HepG2 (cell line): ENCODE measurements around the gene FRRS1. TPM values are rescaled to one million over a fixed set of nuclear protein-coding genes. Genes with fewer than 3 reads are reported as not detected.

Experiments
- ATAC-seq: fragments of 200-7000 bp; cut with Tn5 transposase; 3 replicates; pipeline ENCODE4 v1.9.1; 2020; ENCODE audit warnings: mild to moderate bottlenecking, moderate library complexity
- BruUV-seq: library from RNA; stranded (reverse); fragments of 400-500 nt; replicated peaks from 2 replicates; lab custom pipeline; 2021; lab: Mats Ljungman, UMichigan
- CTCF ChIA-PET: fragments of 300-600 bp; formaldehyde crosslinking; extraction: SDS; loops from one replicate; lab custom pipeline; 2021; ENCODE audit warnings: low total read pairs, inconsistent platforms, low intra/inter-chr PET ratio; lab: Yijun Ruan, JAX
- POLR2A ChIA-PET: fragments of 350-600 bp; sonication (Branson Sonifier 250); formaldehyde crosslinking; loops from one replicate; lab custom pipeline; 2020; ENCODE audit warnings: antibody characterized with exemption, inconsistent platforms; lab: Yijun Ruan, JAX
- DNase-seq: peaks from one replicate; pipeline ENCODE4 v3.0.0-alpha.2; 2015; ENCODE audit warnings: low spot score
- FAIRE-seq: peaks from 3 replicates; lab custom pipeline; 2011; peaks lifted over from hg19 to GRCh38; lab: Jason Lieb, UNC
- H2AFZ ChIP-seq: one replicate; pipeline ENCODE4 v1.6.1; 2011; ENCODE audit warnings: low read length, inconsistent platforms
- H3K27ac ChIP-seq: fragments of 300-600 bp; 3 replicates; pipeline ENCODE4 v1.8.0; 2011; ENCODE audit warnings: mixed run types, mild to moderate bottlenecking, mixed read lengths, low read length, inconsistent platforms; ENCODE audit not compliant: insufficient read depth; ENCODE audit errors: extremely low read length
- H3K27me3 ChIP-seq, 2 experiments: fragments of 200-600 bp in 1 of 2; 2 replicates in 1 of 2; 3 replicates in 1 of 2; pipeline versions ENCODE4 v1.6.0 to v1.8.0; 2011; ENCODE audit warnings: low read length in 2 of 2, mild to moderate bottlenecking in 2 of 2, moderate library complexity in 2 of 2, inconsistent platforms in 1 of 2; ENCODE audit not compliant: insufficient read depth in 2 of 2, control insufficient read depth in 1 of 2
- H3K36me3 ChIP-seq, 2 experiments: fragments of 200-600 bp in 1 of 2; replicated peaks in 1 of 2; 2 replicates in 1 of 2; 3 replicates in 1 of 2; pipeline versions ENCODE4 v1.5.1 to v1.8.0; 2011; ENCODE audit warnings: low read length in 2 of 2, inconsistent platforms in 1 of 2; ENCODE audit not compliant: insufficient read depth in 2 of 2, control insufficient read depth in 1 of 2
- H3K4me1 ChIP-seq: 2 replicates; pipeline ENCODE4 v1.5.1; 2012; ENCODE audit warnings: low read length, inconsistent platforms; ENCODE audit not compliant: insufficient read depth
- H3K4me2 ChIP-seq: 2 replicates; pipeline ENCODE4 v1.6.0; 2011; ENCODE audit warnings: low read depth, low read length, inconsistent platforms
- H3K4me3 ChIP-seq, 3 experiments: fragments of 200-600 bp in 1 of 3; sonication (generic), shearing (Covaris generic) in 1 of 3; replicated peaks in 1 of 3; 2 replicates each; pipeline ENCODE4 v1.5.1; 2011 to 2016; ENCODE audit warnings: low read length in 3 of 3, inconsistent platforms in 2 of 3, low read depth in 2 of 3, mild to moderate bottlenecking in 2 of 3, control low read depth in 1 of 3, mixed read lengths in 1 of 3; ENCODE audit not compliant: insufficient read depth in 1 of 3
- H3K79me2 ChIP-seq: one replicate; pipeline ENCODE4 v1.6.1; 2011; ENCODE audit warnings: low read length, inconsistent platforms; ENCODE audit not compliant: insufficient read depth
- H3K9ac ChIP-seq: 2 replicates; pipeline ENCODE4 v1.6.0; 2011; ENCODE audit warnings: mild to moderate bottlenecking, low read depth, low read length, inconsistent platforms; ENCODE audit not compliant: insufficient read depth
- H3K9me3 ChIP-seq: 2 replicates; pipeline ENCODE4 v1.5.1; 2012; ENCODE audit warnings: mild to moderate bottlenecking, low read length
- H4K20me1 ChIP-seq: 2 replicates; pipeline ENCODE4 v1.6.0; 2011; ENCODE audit warnings: inconsistent platforms, mild to moderate bottlenecking, low read length, moderate library complexity; ENCODE audit not compliant: insufficient read depth
- HNRNPH1 ChIP-seq: fragments of 200-400 bp; formaldehyde crosslinking; optimal IDR thresholded peaks from 2 replicates; pipeline ENCODE3; 2017; ENCODE audit warnings: mild to moderate bottlenecking, low read depth, low read length
- NR1H2 ChIP-seq: sonication (generic); formaldehyde crosslinking; IDR thresholded peaks from 2 replicates; pipeline ENCODE4 v1.8.1; 2022; ENCODE audit warnings: low read depth, missing genetic modification reagents, borderline replicate concordance
- RAD21 ChIP-seq: fragments of 450-650 bp; formaldehyde crosslinking; IDR thresholded peaks from 2 replicates; pipeline ENCODE4 v1.5.0; 2020; ENCODE audit warnings: mild to moderate bottlenecking
- ZNF44 ChIP-seq: sonication (generic); formaldehyde crosslinking; IDR thresholded peaks from 2 replicates; pipeline ENCODE4 v1.5.1; 2020; ENCODE audit warnings: mild to moderate bottlenecking, missing genetic modification reagents
- ZZZ3 ChIP-seq: sonication (generic); formaldehyde crosslinking; IDR thresholded peaks from 2 replicates; pipeline ENCODE4 v1.4.0; 2020; ENCODE audit warnings: missing genetic modification reagents, mild to moderate bottlenecking, borderline replicate concordance
- in situ Hi-C: cut with HindIII; loops from 2 replicates; pipeline ENCODE4 v1.10.0; 2017; ENCODE audit warnings: low pct_unique_long_range_greater_than_20kb; ENCODE audit not compliant: extremely low pct_ligation_motif_present
- intact Hi-C: fragments of 100-400 bp; cut with micrococcal nuclease; formaldehyde crosslinking; loops from one replicate; pipeline ENCODE4 v1.10.0; 2022; ENCODE audit not compliant: unreplicated experiment
- polyA plus RNA-seq, 8 experiments: library from polyadenylated mRNA; depleted of rRNA in 3 of 8; stranded (reverse) in 7 of 8; unstranded in 1 of 8; fragments of >200 nt; fragmentation: Illumina TruSeq in 4 of 8; extraction: Trizol in 4 of 8; gene quantifications; 2 replicates each; pipeline versions ENCODE4 v1.2.1 to v1.2.3, GENCODE V29; 2011 to 2016; ENCODE audit warnings: low read depth in 4 of 8, missing spikeins in 1 of 8, mixed read lengths in 1 of 8; ENCODE audit not compliant: insufficient read depth in 1 of 8
- total RNA-seq, 5 experiments: library from RNA; depleted of rRNA; stranded (reverse); fragments of >200 nt; fragmentation: Illumina TruSeq; extraction: Trizol; gene quantifications; 2 replicates each; pipeline ENCODE4 v1.2.3, GENCODE V29; 2016; ENCODE audit warnings: low read depth in 1 of 5
- TF ChIP-seq, protein P1 (sequence below): IDR thresholded peaks from 2 replicates; pipeline ENCODE4 v1.6.1; 2016
- TF ChIP-seq, protein P2 (sequence below): sonication (generic); formaldehyde crosslinking; IDR thresholded peaks from 2 replicates; pipeline ENCODE4 v1.4.0; 2020; ENCODE audit warnings: missing genetic modification reagents
- TF ChIP-seq, protein P3 (sequence below), 2 experiments: fragments of 450-650 bp in 1 of 2; sonication (generic) in 1 of 2; formaldehyde crosslinking; IDR thresholded peaks; 2 replicates each; pipeline versions ENCODE4 v1.5.0 to v1.8.0; 2020 to 2022; ENCODE audit warnings: mild to moderate bottlenecking in 1 of 2, missing genetic modification reagents in 1 of 2
- TF ChIP-seq, protein P4 (sequence below): sonication (generic); formaldehyde crosslinking; IDR thresholded peaks from 2 replicates; pipeline ENCODE4 v1.4.0; 2020; ENCODE audit warnings: missing genetic modification reagents

FRRS1 gene
- total and polyA plus RNA-seq, 2 of the 13 experiments (the other 11 are each of a cell fraction or from before 2014, with no cell fraction given), result 22.6 to 23.4 TPM

- peak; percentile 76 for TF ChIP-seq RAD21
- TF ChIP-seq, all 625 proteins: peak for 5
Measured at GRCh38 chr1:99707535-99708142, 58.8 kb downstream of the FRRS1 start (continued).

DNA sequence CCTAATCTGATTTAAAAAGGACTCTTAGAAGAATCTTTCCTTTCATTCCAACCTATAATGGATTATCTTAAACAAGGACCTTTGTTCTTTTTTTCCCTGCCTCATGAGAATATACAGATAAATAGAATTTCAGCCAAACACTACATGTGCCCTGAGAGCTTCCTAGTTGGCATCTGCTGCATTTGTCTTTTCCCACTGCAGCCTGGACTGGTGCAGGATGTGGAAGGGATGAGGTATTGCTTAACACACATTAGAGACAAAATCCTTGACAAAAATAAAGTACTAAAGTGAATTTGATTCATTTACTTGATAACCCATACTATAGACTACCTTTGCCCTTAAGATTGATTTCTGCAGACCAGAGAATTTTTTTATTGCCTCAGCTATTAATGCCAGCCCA is 61.0 kb downstream of the FRRS1 start:
- Histone ChIP-seq H3K4me3 (no peak overlapping the region), H3K27ac (no peak overlapping the region), H3K36me3 (peaks cover 2 to 11% of the 10 kb centered on the region in 2 experiments; a peak in 3 of 5 replicates), H3K27me3 (no peaks in the 10 kb centered on the region), H3K4me2 (no peak overlapping the region), H3K4me1 (no peaks in the 10 kb centered on the region), H4K20me1 (no peaks in the 10 kb centered on the region), H2AFZ (no peak overlapping the region), H3K9ac (no peak overlapping the region), H3K79me2 (no peaks in the 10 kb centered on the region), H3K9me3 (no peaks in the 10 kb centered on the region)
- FAIRE-seq, result no peak
- intact Hi-C loops, result no loop called here
- TF ChIP-seq, protein P1, sequence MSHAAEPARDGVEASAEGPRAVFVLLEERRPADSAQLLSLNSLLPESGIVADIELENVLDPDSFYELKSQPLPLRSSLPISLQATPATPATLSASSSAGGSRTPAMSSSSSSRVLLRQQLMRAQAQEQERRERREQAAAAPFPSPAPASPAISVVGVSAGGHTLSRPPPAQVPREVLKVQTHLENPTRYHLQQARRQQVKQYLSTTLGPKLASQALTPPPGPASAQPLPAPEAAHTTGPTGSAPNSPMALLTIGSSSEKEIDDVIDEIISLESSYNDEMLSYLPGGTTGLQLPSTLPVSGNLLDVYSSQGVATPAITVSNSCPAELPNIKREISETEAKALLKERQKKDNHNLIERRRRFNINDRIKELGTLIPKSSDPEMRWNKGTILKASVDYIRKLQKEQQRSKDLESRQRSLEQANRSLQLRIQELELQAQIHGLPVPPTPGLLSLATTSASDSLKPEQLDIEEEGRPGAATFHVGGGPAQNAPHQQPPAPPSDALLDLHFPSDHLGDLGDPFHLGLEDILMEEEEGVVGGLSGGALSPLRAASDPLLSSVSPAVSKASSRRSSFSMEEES, result no peak
- TF ChIP-seq, protein P2, sequence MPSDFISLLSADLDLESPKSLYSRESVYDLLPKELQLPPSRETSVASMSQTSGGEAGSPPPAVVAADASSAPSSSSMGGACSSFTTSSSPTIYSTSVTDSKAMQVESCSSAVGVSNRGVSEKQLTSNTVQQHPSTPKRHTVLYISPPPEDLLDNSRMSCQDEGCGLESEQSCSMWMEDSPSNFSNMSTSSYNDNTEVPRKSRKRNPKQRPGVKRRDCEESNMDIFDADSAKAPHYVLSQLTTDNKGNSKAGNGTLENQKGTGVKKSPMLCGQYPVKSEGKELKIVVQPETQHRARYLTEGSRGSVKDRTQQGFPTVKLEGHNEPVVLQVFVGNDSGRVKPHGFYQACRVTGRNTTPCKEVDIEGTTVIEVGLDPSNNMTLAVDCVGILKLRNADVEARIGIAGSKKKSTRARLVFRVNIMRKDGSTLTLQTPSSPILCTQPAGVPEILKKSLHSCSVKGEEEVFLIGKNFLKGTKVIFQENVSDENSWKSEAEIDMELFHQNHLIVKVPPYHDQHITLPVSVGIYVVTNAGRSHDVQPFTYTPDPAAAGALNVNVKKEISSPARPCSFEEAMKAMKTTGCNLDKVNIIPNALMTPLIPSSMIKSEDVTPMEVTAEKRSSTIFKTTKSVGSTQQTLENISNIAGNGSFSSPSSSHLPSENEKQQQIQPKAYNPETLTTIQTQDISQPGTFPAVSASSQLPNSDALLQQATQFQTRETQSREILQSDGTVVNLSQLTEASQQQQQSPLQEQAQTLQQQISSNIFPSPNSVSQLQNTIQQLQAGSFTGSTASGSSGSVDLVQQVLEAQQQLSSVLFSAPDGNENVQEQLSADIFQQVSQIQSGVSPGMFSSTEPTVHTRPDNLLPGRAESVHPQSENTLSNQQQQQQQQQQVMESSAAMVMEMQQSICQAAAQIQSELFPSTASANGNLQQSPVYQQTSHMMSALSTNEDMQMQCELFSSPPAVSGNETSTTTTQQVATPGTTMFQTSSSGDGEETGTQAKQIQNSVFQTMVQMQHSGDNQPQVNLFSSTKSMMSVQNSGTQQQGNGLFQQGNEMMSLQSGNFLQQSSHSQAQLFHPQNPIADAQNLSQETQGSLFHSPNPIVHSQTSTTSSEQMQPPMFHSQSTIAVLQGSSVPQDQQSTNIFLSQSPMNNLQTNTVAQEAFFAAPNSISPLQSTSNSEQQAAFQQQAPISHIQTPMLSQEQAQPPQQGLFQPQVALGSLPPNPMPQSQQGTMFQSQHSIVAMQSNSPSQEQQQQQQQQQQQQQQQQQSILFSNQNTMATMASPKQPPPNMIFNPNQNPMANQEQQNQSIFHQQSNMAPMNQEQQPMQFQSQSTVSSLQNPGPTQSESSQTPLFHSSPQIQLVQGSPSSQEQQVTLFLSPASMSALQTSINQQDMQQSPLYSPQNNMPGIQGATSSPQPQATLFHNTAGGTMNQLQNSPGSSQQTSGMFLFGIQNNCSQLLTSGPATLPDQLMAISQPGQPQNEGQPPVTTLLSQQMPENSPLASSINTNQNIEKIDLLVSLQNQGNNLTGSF (CRISPR knock-in tag), result no peak
- TF ChIP-seq, protein P3, sequence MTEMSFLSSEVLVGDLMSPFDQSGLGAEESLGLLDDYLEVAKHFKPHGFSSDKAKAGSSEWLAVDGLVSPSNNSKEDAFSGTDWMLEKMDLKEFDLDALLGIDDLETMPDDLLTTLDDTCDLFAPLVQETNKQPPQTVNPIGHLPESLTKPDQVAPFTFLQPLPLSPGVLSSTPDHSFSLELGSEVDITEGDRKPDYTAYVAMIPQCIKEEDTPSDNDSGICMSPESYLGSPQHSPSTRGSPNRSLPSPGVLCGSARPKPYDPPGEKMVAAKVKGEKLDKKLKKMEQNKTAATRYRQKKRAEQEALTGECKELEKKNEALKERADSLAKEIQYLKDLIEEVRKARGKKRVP (CRISPR knock-in tag; IDR thresholded peaks at IDR 0.05), result no peak
- TF ChIP-seq HNRNPH1 (no peak), ZNF44 (no peak), NR1H2 (CRISPR knock-in tag) (no peak), ZZZ3 (CRISPR knock-in tag) (no peak)
- TF ChIP-seq, protein P4, sequence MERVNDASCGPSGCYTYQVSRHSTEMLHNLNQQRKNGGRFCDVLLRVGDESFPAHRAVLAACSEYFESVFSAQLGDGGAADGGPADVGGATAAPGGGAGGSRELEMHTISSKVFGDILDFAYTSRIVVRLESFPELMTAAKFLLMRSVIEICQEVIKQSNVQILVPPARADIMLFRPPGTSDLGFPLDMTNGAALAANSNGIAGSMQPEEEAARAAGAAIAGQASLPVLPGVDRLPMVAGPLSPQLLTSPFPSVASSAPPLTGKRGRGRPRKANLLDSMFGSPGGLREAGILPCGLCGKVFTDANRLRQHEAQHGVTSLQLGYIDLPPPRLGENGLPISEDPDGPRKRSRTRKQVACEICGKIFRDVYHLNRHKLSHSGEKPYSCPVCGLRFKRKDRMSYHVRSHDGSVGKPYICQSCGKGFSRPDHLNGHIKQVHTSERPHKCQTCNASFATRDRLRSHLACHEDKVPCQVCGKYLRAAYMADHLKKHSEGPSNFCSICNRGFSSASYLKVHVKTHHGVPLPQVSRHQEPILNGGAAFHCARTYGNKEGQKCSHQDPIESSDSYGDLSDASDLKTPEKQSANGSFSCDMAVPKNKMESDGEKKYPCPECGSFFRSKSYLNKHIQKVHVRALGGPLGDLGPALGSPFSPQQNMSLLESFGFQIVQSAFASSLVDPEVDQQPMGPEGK (CRISPR knock-in tag), result no peak
- no peak for DNase-seq
- POLR2A ChIA-PET, result no interaction called here
- BruUV-seq, result no TSS peak
- CTCF ChIA-PET, result no interaction called here
- in situ Hi-C loops, result loop anchor here (10.0 to 25.0 kb wide), 3 partner anchors 381 to 718 kb away; no protein-coding TSS in a partner anchor
- no peak for ATAC-seq
